ENCODE measurements around the gene SGMS2.

DNA sequence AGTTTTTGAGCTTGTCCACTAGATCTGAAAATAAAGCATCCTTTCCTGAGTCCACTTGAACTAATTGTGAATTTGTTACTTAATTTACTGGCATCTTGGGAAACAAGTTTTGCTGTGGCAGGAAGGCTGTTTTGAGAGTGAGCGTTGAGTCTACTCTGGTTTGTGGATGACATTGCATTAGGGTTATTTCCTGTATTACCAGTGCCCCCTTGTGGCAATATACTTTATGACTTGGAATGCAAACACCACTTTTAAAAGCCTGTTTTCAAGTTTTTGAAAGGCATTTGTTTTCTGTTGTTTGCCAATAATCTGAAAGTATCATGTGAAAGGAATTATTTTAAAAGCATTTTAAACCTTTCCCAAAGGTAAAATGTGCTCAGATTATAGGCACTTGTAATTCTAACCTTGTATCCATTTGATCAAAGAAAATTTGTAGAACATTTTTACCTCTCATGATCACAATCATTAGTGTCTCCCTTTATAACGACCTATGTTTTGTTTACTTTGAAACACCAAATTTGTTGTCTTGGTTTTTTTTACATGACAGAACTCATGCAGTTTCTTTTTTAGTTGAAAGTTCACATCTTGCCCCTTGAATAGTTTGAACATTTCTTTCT lies 88.7 kb downstream of the SGMS2 start:
- TF ChIP-seq POLR2AphosphoS5 (IDR thresholded peaks at IDR 0.05; ENCODE audit: low read depth, low read length), result no peak
- TF ChIP-seq TAF1 (IDR thresholded peaks at IDR 0.05; ENCODE audit: borderline replicate concordance, low read depth, low read length), result no peak
- no peak for TF ChIP-seq POLR2A (IDR thresholded peaks at IDR 0.05; ENCODE audit: low read depth, low read length)

Measured in GM12892 (cell line).